HG03064 (cell line): Measurements from ENCODE around the gene SCLY.

ENCODE experiments used
- ATAC-seq: cut with Tn5 transposase; IDR thresholded peaks from one replicate; pipeline ENCODE4 v1.9.1; 2021; ENCODE audit warnings: low read depth; ENCODE audit not compliant: unreplicated experiment

Gene SCLY

DNA sequence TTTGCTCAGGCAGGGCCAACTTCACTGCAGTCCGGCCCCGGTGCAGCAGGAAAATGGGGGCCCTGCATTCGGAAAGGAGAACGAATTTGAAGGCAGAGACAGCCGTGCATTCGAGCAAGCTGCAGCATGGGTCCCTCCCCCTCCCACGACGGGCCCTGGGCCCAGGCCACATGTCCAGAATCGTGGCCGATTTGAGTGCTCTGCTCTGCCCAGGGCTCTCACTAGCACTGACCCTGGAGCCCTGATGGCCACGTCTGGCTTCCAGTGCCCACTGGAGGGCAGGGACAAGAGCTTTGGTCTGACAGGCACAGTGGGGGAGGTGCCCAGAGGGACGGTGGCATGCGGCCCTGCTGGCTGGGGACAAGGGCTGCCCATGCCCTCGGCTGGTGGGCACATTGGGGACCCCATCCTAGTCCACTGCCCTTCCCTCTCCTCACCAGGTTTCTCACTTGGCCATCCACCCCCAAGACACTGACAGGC lies 63.2 kb downstream of the SCLY start:
- ATAC-seq = no peak

DNA sequence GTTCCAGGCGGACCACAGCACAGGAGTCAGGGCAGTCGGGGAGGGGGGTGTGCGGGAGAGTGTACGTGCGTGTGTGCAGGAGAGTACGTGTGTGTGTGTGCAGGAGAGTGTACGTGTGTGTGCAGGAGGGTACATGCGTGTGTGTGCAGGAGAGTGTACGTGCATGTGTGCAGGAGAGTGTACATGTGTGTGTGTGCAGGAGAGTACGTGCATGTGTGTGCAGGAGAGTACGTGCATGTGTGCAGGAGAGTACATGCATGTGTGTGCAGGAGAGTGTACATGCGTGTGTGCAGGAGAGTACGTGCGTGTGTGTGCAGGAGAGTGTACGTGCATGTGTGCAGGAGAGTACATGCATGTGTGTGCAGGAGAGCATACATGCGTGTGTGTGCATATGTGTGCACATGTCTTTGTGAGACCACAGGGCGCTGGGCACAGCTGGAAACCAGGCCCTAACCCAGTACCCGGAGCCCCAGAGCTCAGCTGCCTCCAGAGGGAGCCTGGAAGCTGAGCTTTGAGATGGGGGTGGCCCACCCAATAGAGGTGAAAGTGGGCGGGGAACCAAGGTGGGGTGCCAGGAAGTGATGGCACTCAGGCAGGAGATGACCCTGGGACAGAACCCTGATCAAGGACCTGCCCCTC lies 63.8 kb downstream of the SCLY start:
- ATAC-seq = no peak

DNA sequence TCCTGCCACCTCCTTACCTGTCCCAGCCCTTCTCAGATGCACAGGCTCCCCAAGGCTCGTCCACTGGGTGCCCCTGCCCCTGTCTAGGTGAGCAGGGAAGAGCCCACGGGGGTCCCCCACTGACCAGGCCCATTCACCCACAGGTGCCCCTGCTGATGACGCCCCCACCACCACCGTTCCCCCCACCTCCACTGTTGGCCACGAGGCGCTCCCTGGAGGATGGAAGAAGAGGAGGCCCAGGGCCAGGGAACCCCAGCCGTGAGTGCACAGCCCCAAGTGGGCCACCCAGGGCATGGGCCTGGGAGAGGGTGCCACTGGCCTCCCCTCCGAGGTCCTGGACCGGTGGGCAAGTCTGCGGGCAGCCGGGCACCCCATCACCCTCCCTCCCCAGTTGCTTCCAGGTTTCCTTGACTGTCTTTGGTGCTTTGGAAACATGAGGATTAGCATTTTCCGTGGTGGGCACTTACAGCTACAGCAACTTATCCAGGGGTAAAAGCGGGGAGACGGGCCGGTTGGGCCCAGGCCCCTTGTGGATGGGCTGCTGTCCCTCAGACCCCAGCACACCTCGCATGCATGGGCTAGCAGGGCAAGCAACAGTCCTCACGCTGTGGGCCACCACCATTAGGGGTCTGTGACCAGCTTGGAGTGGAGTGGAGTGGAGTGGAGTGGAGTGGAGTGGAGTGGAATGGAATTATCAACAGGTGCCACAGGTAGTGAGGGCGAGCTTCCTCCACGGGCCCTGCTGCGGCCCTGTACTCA lies 64.5 kb downstream of the SCLY start:
- ATAC-seq = no peak

DNA sequence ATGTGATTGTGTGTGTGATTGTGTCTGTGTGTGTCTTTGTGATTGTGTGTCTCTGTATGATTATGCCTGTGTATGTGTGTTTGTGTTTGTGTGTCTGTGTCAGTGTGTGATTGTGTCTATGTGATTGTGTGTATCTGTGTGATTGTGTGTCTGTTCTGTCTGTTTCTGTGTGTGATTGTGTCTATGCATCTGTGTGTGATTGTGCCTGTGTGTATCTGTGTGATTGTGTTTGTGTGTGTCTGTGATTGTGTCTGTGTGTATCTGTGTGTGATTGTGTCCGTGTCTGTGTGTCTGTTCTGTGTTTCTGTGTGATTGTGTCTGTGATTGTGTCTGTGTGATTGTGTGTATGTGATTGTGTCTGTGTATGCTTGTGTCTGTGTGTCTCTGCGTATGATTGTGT lies 65.5 kb downstream of the SCLY start:
- no peak for ATAC-seq

DNA sequence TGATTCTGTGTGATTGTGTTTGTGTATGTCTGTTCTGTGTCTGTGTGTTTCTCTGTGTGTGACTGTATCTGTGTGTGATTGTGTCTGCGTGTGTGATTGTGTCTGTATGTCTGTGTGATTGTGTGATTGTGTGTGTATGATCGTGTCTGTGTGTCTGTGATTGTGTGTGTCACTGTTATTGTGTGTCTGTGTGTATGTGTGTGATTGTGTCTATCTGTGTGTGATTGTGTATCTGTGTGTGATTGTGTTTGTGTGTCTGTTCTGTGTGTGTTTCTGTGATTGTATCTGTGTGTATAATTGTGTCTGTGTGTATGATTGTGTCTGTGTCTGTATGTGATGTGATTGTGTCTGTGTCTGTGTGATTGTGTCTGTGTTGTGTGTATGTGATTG lies 66.0 kb downstream of the SCLY start:
- no peak for ATAC-seq

DNA sequence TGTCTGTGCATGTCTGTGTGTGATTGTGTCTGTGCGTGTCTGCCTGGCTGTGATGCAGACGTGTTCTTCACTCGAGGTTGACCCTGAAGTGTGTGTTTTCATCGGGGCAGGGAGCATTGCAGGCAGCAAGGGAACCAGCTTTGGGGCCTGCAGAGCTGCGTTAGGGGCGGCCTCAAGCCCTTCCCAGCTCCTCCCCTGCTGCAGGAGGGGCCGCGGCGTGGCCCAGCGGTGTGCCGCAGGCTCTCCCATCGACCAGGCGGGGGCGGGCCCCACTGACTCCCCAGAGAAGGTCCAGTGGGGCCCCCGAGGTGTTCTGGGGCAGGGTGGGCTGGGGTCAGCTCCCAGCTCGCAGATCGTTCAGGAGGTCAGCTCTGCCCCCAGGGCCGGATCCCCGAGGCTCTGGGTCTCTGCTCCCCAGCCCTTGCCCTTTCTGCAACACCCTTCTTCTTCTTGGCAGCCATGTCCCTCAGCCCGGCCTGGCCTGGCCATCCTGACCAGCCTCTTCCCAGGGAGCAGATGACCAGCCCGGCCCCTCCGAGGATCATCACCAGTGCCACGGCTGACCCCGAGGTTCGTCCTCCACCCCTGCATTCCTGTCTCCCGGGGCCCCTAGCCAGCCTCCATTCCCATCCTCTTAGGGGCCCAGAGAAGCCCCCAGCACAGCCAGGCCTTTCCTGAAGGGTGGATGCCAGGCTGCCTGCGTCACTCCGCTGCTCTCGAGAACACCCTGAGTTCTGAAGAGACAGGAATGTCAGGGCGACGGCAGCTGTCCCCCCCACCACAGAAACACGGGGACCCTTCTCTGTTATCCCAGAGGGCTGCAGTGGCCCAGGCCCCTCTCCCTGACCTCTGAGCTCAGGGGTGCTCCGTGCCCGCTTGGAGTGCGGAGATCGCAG lies 66.6 kb downstream of the SCLY start:
- no peak for ATAC-seq

DNA sequence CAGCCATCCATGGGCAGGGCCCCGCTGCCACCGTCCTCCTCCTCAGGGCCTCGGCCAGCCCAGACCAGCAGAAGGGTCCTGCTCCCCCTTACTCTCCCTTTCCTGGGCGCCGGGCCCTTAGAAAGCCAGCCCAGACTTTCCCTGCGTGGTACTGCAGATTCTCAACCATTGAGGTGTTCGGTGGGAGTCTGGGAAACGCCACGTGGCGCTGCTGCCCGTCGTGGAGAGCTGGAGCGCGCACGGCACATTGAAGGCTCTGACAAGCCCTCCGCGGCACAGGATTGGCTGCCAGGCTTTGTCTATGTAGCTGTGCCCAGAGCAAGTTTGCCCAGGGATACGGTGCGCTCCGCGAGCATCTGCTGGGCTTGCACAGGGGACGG lies 67.2 kb downstream of the SCLY start:
- no peak for ATAC-seq

DNA sequence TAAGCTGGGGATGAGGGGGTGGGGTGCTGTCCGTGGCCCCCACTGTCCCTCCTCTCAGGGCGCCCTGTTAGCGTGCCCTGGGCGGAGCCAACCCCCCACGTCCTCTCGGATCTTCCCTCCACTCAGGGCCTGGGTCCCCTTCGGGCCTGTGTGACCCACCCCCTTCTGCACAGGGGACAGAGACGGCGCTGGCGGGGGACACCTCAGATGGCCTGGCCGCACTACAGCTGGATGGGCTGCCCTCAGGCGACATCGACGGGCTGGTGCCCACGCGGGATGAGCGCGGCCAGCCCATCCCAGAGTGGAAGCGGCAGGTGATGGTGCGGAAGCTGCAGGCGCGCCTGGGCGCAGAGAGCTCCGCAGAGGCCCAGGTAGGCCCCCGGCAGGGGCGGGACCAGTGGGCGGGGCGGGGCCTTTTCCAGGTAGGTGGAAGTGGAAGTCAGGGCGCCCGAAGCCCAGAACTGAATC lies 67.8 kb downstream of the SCLY start:
- ATAC-seq = no peak

DNA sequence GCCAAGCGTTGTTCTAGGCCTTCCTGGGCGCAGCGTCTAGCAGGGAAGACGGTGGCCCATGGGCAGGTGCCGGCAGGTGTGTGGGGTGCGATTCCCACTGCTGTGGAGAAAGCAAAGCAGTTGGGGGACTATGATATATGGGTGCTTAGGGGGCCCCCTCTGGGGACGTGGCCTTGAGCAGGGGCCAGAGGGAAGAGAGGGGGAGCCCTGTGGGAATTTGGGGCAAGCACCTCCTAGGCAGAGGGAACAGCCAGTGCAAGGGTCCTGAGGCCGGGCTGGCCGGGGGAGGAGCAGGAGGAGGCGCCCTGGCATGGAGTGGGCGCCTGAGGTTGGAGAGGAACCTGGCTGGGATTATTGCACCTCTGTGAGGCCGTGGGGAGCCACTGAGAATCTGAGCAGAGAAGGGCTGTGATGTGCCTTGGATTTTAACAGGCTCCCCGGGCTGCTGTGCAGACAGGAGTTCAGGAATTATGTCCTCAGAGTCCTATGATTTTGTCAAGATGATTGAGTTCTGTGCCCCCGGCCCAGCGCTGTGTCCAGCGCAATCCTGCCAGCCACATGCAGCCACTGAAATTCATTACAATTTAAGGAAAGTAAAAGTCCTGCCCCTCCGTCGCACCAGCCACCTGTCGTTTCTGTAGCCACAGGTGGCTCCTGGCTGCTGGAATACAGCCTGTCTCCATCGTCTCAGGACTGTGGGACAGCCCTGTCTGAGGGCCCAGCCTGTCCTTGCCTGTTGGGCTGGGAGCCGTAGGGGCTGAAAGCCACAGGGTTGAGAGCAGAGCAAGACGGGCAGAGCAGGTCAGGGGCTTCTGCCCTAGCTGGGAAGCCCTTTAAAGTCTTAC lies 68.6 kb downstream of the SCLY start:
- ATAC-seq = no peak

DNA sequence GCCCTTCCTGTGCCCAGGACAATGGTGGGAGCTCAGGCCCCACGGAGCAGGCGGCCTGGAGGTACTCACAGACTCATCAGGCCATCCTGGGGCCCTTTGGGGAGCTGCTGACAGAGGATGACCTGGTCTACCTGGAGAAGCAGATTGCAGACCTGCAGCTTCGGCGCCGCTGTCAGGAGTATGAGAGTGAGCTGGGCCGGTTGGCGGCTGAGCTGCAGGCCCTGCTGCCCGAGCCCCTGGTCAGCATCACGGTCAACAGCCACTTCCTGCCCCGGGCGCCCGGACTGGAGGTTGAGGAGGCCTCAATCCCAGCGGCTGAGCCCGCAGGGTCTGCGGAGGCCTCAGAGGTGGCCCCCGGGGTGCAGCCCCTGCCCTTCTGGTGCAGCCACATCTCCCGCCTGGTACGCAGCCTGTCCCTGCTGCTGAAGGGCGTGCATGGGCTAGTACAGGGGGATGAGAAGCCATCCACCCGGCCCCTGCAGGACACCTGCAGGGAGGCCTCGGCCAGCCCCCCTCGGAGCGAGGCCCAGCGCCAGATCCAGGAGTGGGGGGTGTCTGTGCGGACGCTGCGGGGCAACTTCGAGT lies 69.4 kb downstream of the SCLY start:
- ATAC-seq = no peak

DNA sequence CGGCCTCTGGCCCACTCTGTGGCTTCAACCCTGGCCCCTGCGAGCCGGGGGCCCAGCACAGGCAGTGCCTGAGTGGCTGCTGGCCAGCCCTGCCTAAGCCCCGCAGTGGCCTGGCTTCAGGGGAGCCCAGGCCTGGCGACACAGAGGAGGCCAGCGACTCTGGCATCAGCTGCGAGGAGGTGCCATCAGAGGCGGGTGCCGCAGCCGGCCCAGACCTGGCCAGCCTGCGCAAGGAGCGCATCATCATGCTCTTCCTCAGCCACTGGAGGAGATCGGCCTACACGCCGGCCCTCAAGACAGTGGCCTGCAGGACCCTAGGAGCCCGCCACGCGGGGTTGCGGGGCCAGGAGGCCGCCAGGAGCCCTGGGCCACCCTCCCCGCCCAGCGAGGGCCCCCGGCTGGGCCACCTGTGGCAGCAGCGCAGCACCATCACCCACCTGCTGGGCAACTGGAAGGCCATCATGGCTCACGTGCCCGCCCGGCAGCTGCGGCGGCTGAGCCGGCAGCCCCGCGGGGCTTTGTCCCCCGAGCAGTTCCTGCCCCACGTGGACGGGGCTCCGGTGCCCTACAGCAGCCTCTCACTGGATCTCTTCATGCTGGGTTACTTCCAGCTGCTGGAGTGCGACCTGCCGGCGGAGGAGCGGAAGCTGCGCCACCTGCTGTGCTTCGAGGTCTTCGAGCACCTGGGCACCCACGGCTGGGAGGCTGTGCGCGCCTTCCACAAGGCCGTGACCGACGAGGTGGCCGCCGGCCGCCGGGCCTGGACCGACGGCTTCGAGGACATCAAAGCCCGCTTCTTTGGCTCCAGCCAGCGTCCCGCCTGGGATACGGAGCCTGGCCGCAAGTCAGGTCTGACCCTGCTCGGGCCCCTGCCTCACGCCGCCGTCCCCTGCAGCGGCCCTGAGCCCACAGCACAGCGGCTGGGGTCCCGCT lies 70.2 kb downstream of the SCLY start:
- no peak for ATAC-seq

DNA sequence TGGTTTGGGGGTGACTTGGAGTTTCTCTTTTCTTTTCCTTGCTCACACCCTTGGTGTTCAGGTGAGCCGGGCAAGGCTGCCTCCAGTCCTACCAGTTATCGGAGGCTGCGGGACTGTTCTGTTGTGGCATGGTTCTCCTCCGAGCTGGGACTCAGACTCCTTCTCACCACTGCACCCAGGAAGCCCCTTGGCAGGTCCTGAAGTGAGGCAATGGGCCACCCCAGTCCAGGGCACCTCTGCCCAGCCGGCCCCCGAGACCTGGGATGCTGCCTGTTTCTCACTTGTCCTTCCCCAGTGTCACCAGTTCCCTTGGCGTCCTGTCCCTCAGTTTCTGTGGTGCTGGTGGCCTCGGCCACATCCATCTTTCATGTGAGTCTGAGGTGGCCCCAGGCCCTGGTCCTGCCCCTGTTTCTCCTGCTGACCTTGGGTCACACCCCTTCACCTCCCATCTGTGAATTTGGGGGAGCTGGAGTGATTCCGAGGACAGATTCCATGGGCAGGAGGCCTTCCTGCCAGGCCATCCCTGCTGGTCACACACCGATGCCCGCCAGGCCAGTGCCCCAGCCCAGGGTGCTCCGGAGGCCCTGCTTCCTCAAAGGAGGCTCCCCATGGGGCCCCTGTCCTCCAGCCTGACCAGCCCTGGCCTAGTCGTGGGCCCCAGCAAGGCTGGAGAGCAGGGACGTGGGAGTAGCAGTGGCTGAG lies 71.1 kb downstream of the SCLY start:
- ATAC-seq = no peak

DNA sequence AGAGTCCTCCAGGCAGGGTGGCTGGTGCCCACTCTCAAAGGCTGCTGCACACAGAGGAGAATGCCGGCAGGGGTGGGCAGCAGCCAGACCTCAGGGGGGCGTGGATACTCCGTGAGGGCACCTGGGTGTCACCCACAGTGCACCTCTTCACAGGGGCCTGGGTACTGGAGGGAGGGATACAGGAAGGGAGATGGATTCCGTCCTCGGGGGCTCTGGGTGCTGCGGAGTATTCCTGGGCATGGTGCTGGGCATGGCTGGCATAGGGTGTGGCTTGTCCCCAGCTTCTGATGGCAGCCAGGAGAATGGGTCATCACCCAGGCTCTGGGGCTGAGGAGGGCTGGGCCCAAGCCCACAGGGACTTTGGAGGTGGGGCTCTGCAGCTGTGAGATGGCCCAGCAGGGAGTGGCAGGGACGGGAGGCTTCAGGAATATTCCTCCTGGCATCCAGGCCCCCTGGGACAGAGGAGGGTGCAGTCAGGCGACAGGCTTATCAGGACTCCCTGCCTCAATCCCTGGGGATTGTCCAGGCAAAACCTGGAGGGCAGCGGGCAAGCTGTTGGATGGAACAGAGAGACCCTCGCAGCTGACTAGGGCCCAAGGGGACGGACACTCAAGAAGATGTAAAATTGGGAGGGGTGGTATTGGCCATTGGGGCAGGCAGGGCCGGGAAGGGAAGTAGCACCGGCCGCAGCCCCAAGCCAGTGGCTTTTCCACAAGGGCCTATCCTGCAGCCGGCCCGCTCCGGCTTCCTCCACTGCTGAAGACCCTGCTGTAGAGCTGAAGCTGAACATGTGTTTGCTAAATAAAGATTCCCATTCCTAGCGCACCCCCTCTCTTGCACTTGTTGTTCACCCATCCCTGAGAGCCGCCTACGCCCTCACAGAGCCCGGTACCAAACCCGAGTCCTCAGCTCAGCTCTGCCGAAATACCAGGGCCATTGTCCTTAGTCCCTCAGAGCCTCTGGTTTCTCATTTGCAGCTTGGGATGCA lies 72.0 kb downstream of the SCLY start:
- ATAC-seq = no peak

DNA sequence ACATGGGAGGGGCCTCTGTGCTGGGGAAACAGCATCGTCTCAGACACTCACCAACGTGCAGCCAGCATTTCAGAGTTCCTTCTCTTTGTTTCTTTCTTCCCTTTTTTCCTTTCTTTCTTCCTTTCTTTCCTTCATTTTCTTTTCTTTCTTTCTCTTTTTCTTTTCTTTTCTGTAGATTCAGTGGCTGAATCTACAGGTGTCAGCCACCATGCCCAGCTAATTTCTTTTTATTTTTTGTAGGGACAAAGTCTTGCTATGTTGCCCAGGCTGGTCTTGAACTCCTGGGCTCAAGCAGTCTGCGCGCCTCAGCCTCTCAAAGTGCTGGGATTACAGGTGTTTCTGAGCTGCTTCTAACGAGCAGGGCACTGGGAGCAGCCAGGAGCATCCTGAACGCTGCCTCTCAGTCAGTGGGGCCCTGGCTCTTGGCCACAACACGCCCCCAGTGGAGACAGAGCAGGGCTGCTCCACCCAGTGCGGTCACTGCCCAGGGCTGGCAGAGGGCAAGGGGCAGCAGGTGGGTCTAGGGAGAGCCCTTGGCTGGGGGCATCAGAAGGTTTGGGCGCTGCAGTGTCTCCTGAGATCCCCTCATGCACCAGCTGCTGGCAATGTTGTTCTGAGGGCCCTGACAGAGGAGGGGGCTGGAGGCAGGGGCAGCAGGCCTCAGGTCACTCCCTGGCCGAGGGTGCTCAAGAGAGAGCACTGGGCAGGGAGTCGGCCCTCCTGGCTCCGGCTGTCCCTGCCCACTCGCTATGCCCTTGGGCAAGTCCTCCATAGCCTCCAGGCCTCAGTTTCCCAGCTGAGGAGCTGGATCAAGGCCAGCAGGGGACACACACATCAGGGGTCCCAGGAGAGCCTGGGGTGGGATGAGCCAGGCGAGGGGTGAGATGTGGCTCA lies 72.9 kb downstream of the SCLY start:
- ATAC-seq = no peak

DNA sequence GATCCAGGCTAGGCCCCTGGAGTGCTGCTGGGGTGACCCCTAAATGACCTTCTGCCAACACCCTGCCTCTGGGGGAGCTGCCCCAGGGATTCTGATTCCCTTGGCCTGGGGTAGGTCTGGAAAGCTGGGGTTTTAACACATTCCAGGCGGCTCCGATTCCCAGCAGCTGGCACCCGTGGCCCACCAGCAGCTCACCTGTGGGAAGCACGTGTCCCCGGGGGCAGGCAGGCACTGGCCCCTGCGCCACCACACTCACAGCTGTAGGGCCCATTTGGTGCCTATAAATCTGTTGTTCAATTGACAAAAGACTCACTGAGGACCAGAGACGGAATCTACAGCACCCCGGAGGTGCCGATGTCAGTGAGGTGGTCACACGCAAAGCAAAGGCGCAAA lies 73.6 kb downstream of the SCLY start:
- ATAC-seq = no peak

DNA sequence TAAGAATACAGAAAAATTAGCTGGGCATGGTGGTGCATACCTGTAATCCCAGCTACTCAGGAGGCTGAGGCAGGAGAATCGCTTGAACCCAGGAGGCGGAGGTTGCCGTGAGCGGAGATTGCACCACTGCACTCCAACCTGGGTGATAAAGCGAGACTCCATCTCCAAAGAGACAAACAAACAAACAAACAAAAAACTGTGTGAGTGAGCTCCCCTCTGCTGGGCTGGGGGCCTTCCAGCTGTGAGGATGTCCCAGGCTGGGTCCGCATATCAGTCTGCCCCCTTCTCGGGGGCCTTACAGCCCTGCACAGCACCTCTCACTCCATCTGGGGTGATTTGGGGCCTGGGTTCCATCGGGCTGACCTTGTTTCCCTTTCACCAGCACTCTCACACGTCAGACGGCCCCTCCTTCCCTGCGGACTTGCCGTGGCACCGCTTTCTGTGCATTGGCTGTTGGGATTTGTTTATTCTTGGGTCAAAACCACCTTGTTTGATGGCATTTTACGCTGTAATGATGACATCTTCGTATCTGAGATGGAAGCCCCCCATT lies 74.9 kb downstream of the SCLY start:
- ATAC-seq = no peak
